Breast epithelium (tissue), 4 donors: Measurements from ENCODE around the gene RASL10B. TPM values are rescaled to one million over a fixed set of nuclear protein-coding genes. Genes with fewer than 3 reads are reported as not detected.

ENCODE experiments used
- DNase-seq, 2 donors: peaks; one replicate each; pipeline ENCODE4 v3.0.0-alpha.2; 2019; ENCODE audit warnings: low spot score in 2 of 2
- H3K27ac ChIP-seq, 2 donors: fragments of 200-600 bp; sonication (generic) in 1 of 2; one replicate each; pipeline ENCODE4 v1.5.1; 2016 to 2019; ENCODE audit warnings: mild to moderate bottlenecking in 1 of 2
- H3K27me3 ChIP-seq, 2 donors: fragments of 200-600 bp; sonication (generic) in 1 of 2; one replicate each; pipeline versions ENCODE4 v1.5.1 to v1.6.0; 2017 to 2019; ENCODE audit warnings: control low read depth in 1 of 2, mild to moderate bottlenecking in 1 of 2
- H3K36me3 ChIP-seq: fragments of 200-600 bp; one replicate; pipeline ENCODE4 v1.5.1; 2019
- H3K4me1 ChIP-seq, 2 donors: fragments of 200-600 bp; sonication (generic); one replicate each; pipeline ENCODE4 v1.5.1; 2016 to 2019; ENCODE audit warnings: control low read depth in 1 of 2
- H3K4me3 ChIP-seq, 3 donors: fragments of 200-600 bp; sonication (generic); 1 replicate in 2 of 3; 2 replicates in 1 of 3; pipeline ENCODE4 v1.5.1; 2016 to 2019; ENCODE audit warnings: mild to moderate bottlenecking in 3 of 3, moderate library complexity in 2 of 3
- H3K9me3 ChIP-seq, 2 donors: fragments of 200-600 bp; sonication (generic) in 1 of 2; one replicate each; pipeline ENCODE4 v1.5.1; 2016 to 2019; ENCODE audit warnings: control low read depth in 1 of 2
- CTCF ChIP-seq, 3 donors: fragments of 450-650 bp; IDR thresholded peaks; one replicate each; pipeline ENCODE4 v1.5.1; 2016 to 2017; ENCODE audit warnings: antibody characterized with exemption in 3 of 3, mild to moderate bottlenecking in 3 of 3, moderate library complexity in 3 of 3
- POLR2A ChIP-seq: fragments of 450-650 bp; IDR thresholded peaks from one replicate; pipeline ENCODE4 v1.6.1; 2016; ENCODE audit warnings: antibody characterized with exemption, mild to moderate bottlenecking, moderate library complexity
- POLR2AphosphoS5 ChIP-seq, 3 donors: sonication (generic); formaldehyde crosslinking; IDR thresholded peaks; one replicate each; pipeline ENCODE4 v1.6.1; 2017; ENCODE audit warnings: antibody characterized with exemption in 3 of 3
- intact Hi-C: fragments of 100-400 bp; cut with DNase I; formaldehyde crosslinking; loops from one replicate; pipeline ENCODE4 v1.15.1; 2023; ENCODE audit warnings: low total_unique reads
- total RNA-seq, 3 donors: library from RNA; depleted of rRNA; stranded (reverse); fragments of >200 nt; gene quantifications; one replicate each; pipeline ENCODE4 v1.1.0, GENCODE V29; 2016

Gene RASL10B
- total RNA-seq, 3 donors from 2014 or later: 5.9 to 27.8 (median 11.1) TPM

GRCh38 chr17:35710950-35711349 is 20.5 kb upstream of the RASL10B start:
- no peak for DNase-seq
- no peak overlapping the region for H3K27ac ChIP-seq
- TF ChIP-seq CTCF (IDR thresholded peaks at IDR 0.05): no peak
- TF ChIP-seq POLR2A: no peak
- H3K27me3 ChIP-seq: no peaks in the 10 kb centered on the region
- no peak overlapping the region for H3K4me3 ChIP-seq
- H3K36me3 ChIP-seq: no peaks in the 10 kb centered on the region
- H3K4me1 ChIP-seq: no peaks in the 10 kb centered on the region
- H3K9me3 ChIP-seq: no peaks in the 10 kb centered on the region
- intact Hi-C loops: no loop called here

GRCh38 chr17:35713069-35713728 is 18.2 kb upstream of the RASL10B start:
- no peak for DNase-seq
- intact Hi-C loops: no loop called here

GRCh38 chr17:35714988-35715387 is 16.5 kb upstream of the RASL10B start:
- Histone ChIP-seq H3K9me3 (no peaks in the 10 kb centered on the region), H3K4me1 (no peaks in the 10 kb centered on the region), H3K27me3 (no peaks in the 10 kb centered on the region), H3K4me3 (no peak overlapping the region), H3K36me3 (no peaks in the 10 kb centered on the region), H3K27ac (no peak overlapping the region)
- TF ChIP-seq CTCF (IDR thresholded peaks at IDR 0.05): no peak
- no peak for TF ChIP-seq POLR2A
- no peak for TF ChIP-seq POLR2AphosphoS5 (IDR thresholded peaks at IDR 0.05)
- intact Hi-C loops: no loop called here
- no peak for DNase-seq

More at GRCh38 chr17:35713069-35713728, 18.2 kb upstream of the RASL10B start:
- H3K4me1 ChIP-seq: no peaks in the 10 kb centered on the region
- no peaks in the 10 kb centered on the region for H3K36me3 ChIP-seq
- no peak overlapping the region for H3K4me3 ChIP-seq
- H3K27me3 ChIP-seq: no peaks in the 10 kb centered on the region
- H3K9me3 ChIP-seq: no peaks in the 10 kb centered on the region
- TF ChIP-seq POLR2A (no peak), POLR2AphosphoS5 (IDR thresholded peaks at IDR 0.05) (peak in 1 of 3 donors; percentile 17), CTCF (IDR thresholded peaks at IDR 0.05) (no peak)
- no peak overlapping the region for H3K27ac ChIP-seq

GRCh38 chr17:35715416-35715815 is 16.0 kb upstream of the RASL10B start:
- Histone ChIP-seq H3K4me3 (no peak overlapping the region), H3K36me3 (no peaks in the 10 kb centered on the region), H3K9me3 (no peaks in the 10 kb centered on the region), H3K4me1 (no peaks in the 10 kb centered on the region), H3K27ac (peak overlapping the region in 1 of 2 donors; percentile 78), H3K27me3 (no peaks in the 10 kb centered on the region)
- no peak for DNase-seq
- intact Hi-C loops: no loop called here
- TF ChIP-seq POLR2A: no peak
- TF ChIP-seq CTCF (IDR thresholded peaks at IDR 0.05): no peak

GRCh38 chr17:35716173-35716572 is 15.3 kb upstream of the RASL10B start:
- no peak overlapping the region for H3K4me3 ChIP-seq
- intact Hi-C loops: no loop called here
- no peaks in the 10 kb centered on the region for H3K27me3 ChIP-seq
- peak overlapping the region; percentile 78 to 80 for H3K27ac ChIP-seq
- H3K9me3 ChIP-seq: no peaks in the 10 kb centered on the region
- no peaks in the 10 kb centered on the region for H3K4me1 ChIP-seq
- no peak for DNase-seq
- no peaks in the 10 kb centered on the region for H3K36me3 ChIP-seq
- no peak for TF ChIP-seq POLR2AphosphoS5 (IDR thresholded peaks at IDR 0.05)
- no peak for TF ChIP-seq CTCF (IDR thresholded peaks at IDR 0.05)
- TF ChIP-seq POLR2A: no peak
